T-helper 1 cell treated with Interleukin-12 subunit alpha and Interleukin-12 subunit beta and Interleukin-4 antibody, amounts not matched to agents 30 μg/mL and 1 μg/mL, for 36 hours (primary cell): Measurements from ENCODE around the gene RASGRP2.
A peak's percentile ranks its signal among the peaks of the same experiment; 100 is the strongest.

Experiments used
- H3K27ac Mint-ChIP-seq: one replicate; pipeline ENCODE4 v1.8.0; 2021; ENCODE audit warnings: mild to moderate bottlenecking, mixed read lengths
- H3K27me3 Mint-ChIP-seq: one replicate; pipeline ENCODE4 v1.8.0; 2021; ENCODE audit warnings: low read depth, mixed read lengths
- H3K36me3 Mint-ChIP-seq: one replicate; pipeline ENCODE4 v1.8.0; 2021; ENCODE audit warnings: low read depth, mixed read lengths
- H3K4me1 Mint-ChIP-seq: one replicate; pipeline ENCODE4 v1.8.0; 2021; ENCODE audit warnings: low read depth, mixed read lengths
- H3K4me3 Mint-ChIP-seq: one replicate; pipeline ENCODE4 v1.8.0; 2021; ENCODE audit warnings: mild to moderate bottlenecking, moderate library complexity, mixed read lengths
- H3K9me3 Mint-ChIP-seq: one replicate; pipeline ENCODE4 v1.8.0; 2021; ENCODE audit warnings: mixed read lengths

Gene RASGRP2

GRCh38 chr11:64754919-64755662 is 11.1 kb upstream of the RASGRP2 start:
- Mint-ChIP-seq H3K4me3 (no peak overlapping the region), H3K9me3 (no peaks in the 10 kb centered on the region), H3K36me3 (peaks cover 24% of the 10 kb centered on the region), H3K27ac (no peak overlapping the region), H3K4me1 (peaks cover 12% of the 10 kb centered on the region), H3K27me3 (no peaks in the 10 kb centered on the region)

DNA sequence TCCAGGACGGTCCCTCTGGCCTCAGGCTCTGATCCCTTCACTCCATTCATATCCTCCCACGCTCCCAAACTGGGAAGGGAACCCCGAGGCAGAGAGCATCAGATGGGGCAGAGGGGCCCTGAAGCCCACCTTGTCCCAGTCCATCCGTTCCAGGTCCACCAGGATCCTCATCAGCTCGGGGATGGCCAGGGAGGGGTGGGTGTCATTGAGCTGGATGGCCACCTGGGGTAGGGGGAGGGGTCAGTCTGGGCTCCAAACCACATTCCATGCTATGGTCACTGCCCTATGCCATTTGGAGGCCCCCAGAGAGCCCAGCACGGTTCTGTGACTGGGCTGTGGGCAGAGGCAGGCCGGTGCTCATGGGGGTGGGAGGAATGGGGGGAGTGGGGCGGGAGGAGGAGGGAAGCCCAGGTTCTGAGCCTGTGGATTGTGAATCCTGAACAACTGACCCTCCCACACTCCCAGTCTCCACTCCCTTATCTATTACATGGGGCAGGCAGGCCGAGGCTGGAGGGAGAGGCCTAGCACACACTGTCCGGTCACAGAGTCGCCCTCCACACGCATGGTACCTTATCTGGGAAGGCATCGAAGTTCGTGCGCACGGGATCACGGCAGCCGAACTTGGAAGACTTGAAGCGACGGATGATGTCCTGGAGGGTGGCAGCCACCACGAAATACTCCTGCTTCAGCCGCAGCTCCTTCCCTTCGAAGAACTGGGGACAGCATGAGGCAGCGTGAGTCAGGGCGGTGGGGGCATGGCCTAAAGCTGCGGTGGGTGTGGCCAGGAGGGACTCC is 10.4 kb upstream of the RASGRP2 start:
- Mint-ChIP-seq H3K4me1 (peaks cover 9% of the 10 kb centered on the region), H3K36me3 (peaks cover 22% of the 10 kb centered on the region), H3K27ac (no peak overlapping the region), H3K4me3 (no peak overlapping the region), H3K9me3 (no peaks in the 10 kb centered on the region), H3K27me3 (no peaks in the 10 kb centered on the region)

DNA sequence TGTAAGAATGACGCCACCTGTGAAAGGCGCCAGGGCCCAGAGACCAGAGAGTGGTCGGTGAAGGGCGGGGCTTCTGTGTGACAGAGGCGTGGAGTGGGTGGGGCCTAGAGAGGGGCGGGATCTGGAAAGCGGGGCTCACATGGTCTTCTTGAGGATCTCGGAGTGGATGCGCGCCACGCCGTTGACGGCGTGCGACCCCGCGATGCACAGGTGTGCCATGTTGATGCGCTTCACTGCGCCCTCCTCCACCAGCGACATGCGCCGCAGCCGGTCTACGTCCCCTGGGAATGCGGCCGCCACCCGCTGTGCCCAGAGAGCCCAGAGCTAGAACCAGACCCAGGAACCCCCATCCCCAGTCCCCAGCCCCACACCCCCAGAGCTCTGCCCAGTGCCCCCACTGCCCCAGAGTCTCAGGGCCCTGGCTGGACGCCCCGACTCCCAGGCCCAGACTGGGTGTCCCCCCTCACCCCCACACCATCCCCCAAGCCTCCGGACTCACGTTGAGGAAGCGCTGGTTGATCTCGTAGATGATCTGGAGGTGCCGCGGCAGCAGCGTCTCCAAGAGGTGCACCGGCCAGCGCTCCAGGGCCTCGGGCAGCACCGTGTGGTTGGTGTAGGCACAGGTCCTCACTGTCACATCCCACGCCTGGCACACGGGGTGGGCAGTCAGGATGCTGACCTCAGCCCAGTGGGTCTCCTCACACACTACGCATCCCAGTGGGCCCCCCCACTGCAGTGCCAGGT is 9.6 kb upstream of the RASGRP2 start:
- H3K4me1 Mint-ChIP-seq: peaks cover 9% of the 10 kb centered on the region
- no peaks in the 10 kb centered on the region for H3K9me3 Mint-ChIP-seq

GRCh38 chr11:64753019-64753379 is 9.1 kb upstream of the RASGRP2 start:
- H3K4me3 Mint-ChIP-seq: no peak overlapping the region
- no peaks in the 10 kb centered on the region for H3K27me3 Mint-ChIP-seq
- H3K9me3 Mint-ChIP-seq: no peaks in the 10 kb centered on the region
- peaks cover 25% of the 10 kb centered on the region for H3K36me3 Mint-ChIP-seq
- no peak overlapping the region for H3K27ac Mint-ChIP-seq
- H3K4me1 Mint-ChIP-seq: peaks cover 11% of the 10 kb centered on the region

More for the DNA sequence above, 9.6 kb upstream of the RASGRP2 start:
- H3K27ac Mint-ChIP-seq: no peak overlapping the region
- H3K4me3 Mint-ChIP-seq: no peak overlapping the region
- no peaks in the 10 kb centered on the region for H3K27me3 Mint-ChIP-seq
- H3K36me3 Mint-ChIP-seq: peaks cover 22% of the 10 kb centered on the region

GRCh38 chr11:64752175-64752970 is 8.4 kb upstream of the RASGRP2 start:
- Mint-ChIP-seq H3K27me3 (no peaks in the 10 kb centered on the region), H3K36me3 (peaks cover 25% of the 10 kb centered on the region), H3K4me1 (peaks cover 13% of the 10 kb centered on the region), H3K9me3 (no peaks in the 10 kb centered on the region), H3K27ac (no peak overlapping the region), H3K4me3 (no peak overlapping the region)

DNA sequence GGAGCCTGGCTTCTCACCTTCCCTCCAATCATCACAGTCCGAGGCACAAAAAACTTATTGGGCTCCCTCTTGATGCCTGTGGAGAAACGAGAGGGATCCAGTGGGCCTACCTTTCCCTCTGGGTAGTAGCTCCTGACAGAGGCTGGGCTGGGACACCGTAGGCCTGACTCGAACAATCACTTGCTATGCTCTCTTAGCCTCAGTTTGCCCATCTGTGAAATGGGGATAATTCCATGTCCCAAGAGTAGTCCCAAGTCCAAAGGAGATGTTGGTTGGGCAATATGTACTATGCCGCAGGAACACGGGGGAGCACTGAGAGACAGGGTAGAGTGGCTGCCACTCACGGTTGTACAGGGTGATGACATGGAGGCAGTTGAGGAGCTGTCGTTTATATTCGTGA is 7.6 kb upstream of the RASGRP2 start:
- Mint-ChIP-seq H3K36me3 (peaks cover 25% of the 10 kb centered on the region), H3K27ac (no peak overlapping the region), H3K27me3 (no peaks in the 10 kb centered on the region), H3K9me3 (no peaks in the 10 kb centered on the region), H3K4me1 (peaks cover 13% of the 10 kb centered on the region), H3K4me3 (no peak overlapping the region)

DNA sequence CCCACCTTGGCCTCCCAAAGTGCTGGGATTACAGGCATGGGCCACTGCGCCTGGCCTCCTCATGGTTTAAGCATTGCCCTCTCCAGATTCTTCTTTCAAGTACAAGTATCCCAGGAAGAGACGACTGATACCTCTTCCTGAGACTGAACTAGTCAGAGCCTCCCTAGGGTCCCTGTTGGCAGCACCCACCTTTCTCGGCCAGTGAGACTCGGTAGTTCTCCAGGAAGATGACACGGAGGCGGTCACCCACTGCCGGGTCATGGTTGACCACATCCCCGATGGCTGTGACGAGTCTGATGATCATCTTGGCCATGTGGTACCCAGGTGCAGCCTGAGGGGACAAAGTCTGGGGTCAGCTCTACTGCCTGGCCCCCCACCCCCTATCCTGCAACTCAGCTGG is 7.2 kb upstream of the RASGRP2 start:
- no peaks in the 10 kb centered on the region for H3K9me3 Mint-ChIP-seq
- no peaks in the 10 kb centered on the region for H3K27me3 Mint-ChIP-seq
- H3K4me1 Mint-ChIP-seq: peaks cover 15% of the 10 kb centered on the region
- no peak overlapping the region for H3K27ac Mint-ChIP-seq
- H3K36me3 Mint-ChIP-seq: peaks cover 25% of the 10 kb centered on the region
- H3K4me3 Mint-ChIP-seq: no peak overlapping the region

DNA sequence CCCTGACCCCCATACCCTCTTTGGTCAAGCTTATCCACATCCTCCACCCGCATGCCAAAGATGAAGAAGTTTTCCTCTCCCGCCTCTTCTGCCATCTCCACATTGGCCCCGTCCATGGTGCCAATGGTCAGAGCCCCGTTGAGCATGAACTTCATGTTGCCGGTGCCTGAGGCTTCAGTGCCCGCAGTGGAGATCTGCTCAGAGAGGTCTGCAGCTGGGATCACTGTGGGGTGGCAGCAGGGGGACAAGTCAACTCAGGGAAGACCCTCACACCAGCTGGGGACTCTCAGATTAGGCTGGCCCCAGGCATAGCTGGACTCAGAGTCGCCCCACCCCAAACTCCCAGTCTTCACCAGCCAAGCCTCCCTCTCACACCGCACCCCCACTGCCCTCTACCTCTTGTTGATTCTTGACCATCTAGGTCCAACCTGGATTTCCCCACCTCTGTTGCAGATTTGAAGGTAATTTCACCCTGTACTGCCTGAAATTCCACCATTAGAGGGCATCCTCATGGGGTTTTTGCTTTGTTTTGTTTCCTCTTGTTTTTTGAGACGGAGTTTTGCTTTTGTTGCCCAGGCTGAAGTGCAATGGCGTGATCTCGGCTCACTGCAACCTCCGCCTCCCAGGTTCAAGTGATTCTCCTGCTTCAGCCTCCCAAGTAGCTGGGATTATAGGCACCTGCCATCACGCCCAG is 6.6 kb upstream of the RASGRP2 start:
- Mint-ChIP-seq H3K4me1 (peaks cover 15% of the 10 kb centered on the region), H3K27ac (peak overlapping the region; percentile 52), H3K4me3 (no peak overlapping the region), H3K9me3 (no peaks in the 10 kb centered on the region), H3K27me3 (no peaks in the 10 kb centered on the region), H3K36me3 (peaks cover 25% of the 10 kb centered on the region)

DNA sequence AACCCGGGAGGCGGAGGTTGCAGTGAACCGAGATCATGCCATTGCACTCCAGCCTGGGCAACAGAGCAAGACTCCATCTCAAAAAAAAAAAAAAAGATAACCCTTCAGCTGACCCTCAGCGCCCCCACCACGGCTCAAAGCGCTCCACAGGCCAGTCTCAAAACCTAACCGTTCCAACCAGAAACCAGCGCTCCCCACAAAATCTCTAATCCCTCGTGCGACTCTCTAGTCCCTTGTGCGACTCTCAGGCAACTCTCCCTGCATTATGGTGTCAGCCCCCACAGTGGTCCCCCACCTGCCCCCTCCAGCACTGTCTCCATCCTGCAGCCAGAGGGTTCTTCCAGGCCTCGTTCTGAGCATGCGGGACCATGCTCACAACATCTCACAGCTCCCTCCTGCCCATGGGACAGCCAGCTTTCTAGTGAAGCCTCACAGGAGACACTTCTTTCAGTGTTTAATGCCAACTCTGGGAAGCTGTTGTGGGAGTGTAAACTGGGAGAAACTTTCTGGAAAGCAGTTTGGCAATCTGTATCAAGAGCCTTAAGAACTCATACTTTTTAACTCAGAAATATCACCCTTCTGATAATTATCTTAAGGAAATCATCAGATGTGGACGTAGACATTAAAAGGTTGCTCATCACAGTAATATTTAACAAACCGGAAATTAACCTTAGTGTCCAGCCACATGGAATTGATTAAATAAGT is 4.2 kb upstream of the RASGRP2 start:
- H3K4me3 Mint-ChIP-seq: no peak overlapping the region
- H3K4me1 Mint-ChIP-seq: peaks cover 25% of the 10 kb centered on the region
- no peaks in the 10 kb centered on the region for H3K9me3 Mint-ChIP-seq
- peaks cover 23% of the 10 kb centered on the region for H3K36me3 Mint-ChIP-seq
- no peaks in the 10 kb centered on the region for H3K27me3 Mint-ChIP-seq
- peak overlapping the region; percentile 75 for H3K27ac Mint-ChIP-seq

DNA sequence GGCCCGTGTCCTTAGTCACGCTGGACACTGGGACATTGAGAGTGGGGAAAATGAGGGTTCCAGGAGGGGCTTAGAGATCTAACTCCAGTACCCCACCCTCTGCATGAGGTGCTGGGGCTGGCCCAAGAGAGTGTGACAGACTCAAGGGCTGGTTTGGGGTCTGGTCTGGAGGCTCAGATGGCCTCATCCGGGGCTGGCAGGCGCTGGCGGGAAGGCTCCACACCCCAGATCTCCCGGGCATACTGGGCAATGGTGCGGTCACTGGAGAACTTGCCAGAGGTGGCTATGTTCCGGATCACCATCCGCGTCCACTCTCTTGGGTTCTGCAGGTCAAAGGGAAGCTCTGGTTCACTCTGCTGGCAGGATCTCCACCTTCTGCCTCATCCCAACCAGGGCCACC is 2.5 kb upstream of the RASGRP2 start:
- Mint-ChIP-seq H3K36me3 (peaks cover 12% of the 10 kb centered on the region), H3K4me1 (peaks cover 25% of the 10 kb centered on the region), H3K27me3 (no peaks in the 10 kb centered on the region), H3K4me3 (peak overlapping the region; percentile 40), H3K9me3 (no peaks in the 10 kb centered on the region), H3K27ac (peak overlapping the region; percentile 73)

- Mint-ChIP-seq H3K4me3 (peak overlapping the region; percentile 97), H3K4me1 (peaks cover 28% of the 10 kb centered on the region), H3K9me3 (no peaks in the 10 kb centered on the region), H3K36me3 (peaks cover 13% of the 10 kb centered on the region), H3K27ac (peak overlapping the region; percentile 99), H3K27me3 (no peaks in the 10 kb centered on the region)
These were observed 1.8 kb upstream of the RASGRP2 start for GRCh38 chr11:64745521-64746328.

GRCh38 chr11:64745189-64745520 is 1.2 kb upstream of the RASGRP2 start:
- Mint-ChIP-seq H3K4me1 (peaks cover 28% of the 10 kb centered on the region), H3K27me3 (no peaks in the 10 kb centered on the region), H3K36me3 (peaks cover 14% of the 10 kb centered on the region), H3K9me3 (no peaks in the 10 kb centered on the region), H3K4me3 (peak overlapping the region; percentile 97), H3K27ac (peak overlapping the region; percentile 99)
